ENCODE data around the gene SP6. TPM values are rescaled to one million over a fixed set of nuclear protein-coding genes. Genes with fewer than 3 reads are reported as not detected.

SP6 gene
- total RNA-seq (1 to 10 TPM in 1 of 5 donors, under 1 TPM in 1, not detected in 3; 0.92 to 3.0 TPM), polyA plus RNA-seq (under 1 TPM; 0.31 to 0.38 (median 0.31) TPM)
- long read RNA-seq, donor 1: 0 reads
- long read RNA-seq, donor 2: 0 reads
- long read RNA-seq, donor 3: 0 reads
- long read RNA-seq, donor 4: 0 reads
- long read RNA-seq, donor 5: 0 reads
- long read RNA-seq, donor 6: 0 reads
- long read RNA-seq, donor 7: 0 reads
- long read RNA-seq, donor 8, partial matches to known transcripts: 0 of 2 reads
- long read RNA-seq, donor 8, other reads (novel, unspliced or antisense): 0 of 2 reads
- long read RNA-seq, donor 9: 0 reads
- long read RNA-seq, donor 10: 0 reads

- no peak for TF ChIP-seq EP300 (IDR thresholded peaks at IDR 0.05)
- TF ChIP-seq POLR2AphosphoS5 (IDR thresholded peaks at IDR 0.05): peak in 2 of 3 donors; percentile 66 to 77
- TF ChIP-seq CTCF (IDR thresholded peaks at IDR 0.05): peak in 2 of 7 experiments; percentile 10 to 25
- TF ChIP-seq POLR2A (IDR thresholded peaks at IDR 0.05): no peak
- 1 to 7% (median 3%) methylated on average over 32 to 71 of the region's 71 CpGs for WGBS, 5 donors
- Histone ChIP-seq H3K4me3 (peak within 1 kb of the TSS; percentile 35 to 54 (median 37)), H3K4me1 (peaks cover 27 to 41% (median 35%) of the 10 kb centered on the region in 4 donors), H3K27me3 (peaks cover 36 to 100% (median 98%) of the 10 kb centered on the region in 3 donors), H3K36me3 (no peaks in the 10 kb centered on the region), H3K9me3 (no peaks in the 10 kb centered on the region), H3K27ac (peak within 1 kb of the TSS in 3 of 5 donors; percentile 44 to 55 (median 47))
- DNase-seq: peak; percentile 91 to 94
- intact Hi-C loops (cut with DNase I; ENCODE audit: low total_unique reads): no loop called here
These were observed at the start of gene SP6 for GRCh38 chr17:47850692-47851573. Gene SP6, minus strand, starts transcription at chr17:47851163. Its CDS starts 2,734 bp downstream, at chr17:47848429.

- intact Hi-C loops (cut with DNase I; ENCODE audit: low total_unique reads): no loop called here
These were observed 48.7 kb upstream of the SP6 start for GRCh38 chr17:47899643-47900042.

GRCh38 chr17:47898241-47898640 is 47.3 kb upstream of the SP6 start:
- intact Hi-C loops (cut with DNase I; ENCODE audit: low total_unique reads): no loop called here
- no peaks in the 10 kb centered on the region for H3K9me3 ChIP-seq
- no peak overlapping the region for H3K27ac ChIP-seq
- TF ChIP-seq POLR2A (IDR thresholded peaks at IDR 0.05): no peak
- no peak for TF ChIP-seq EP300 (IDR thresholded peaks at IDR 0.05)
- no peak for TF ChIP-seq POLR2AphosphoS5 (IDR thresholded peaks at IDR 0.05)
- TF ChIP-seq CTCF (IDR thresholded peaks at IDR 0.05): no peak
- H3K4me3 ChIP-seq: no peak overlapping the region
- H3K36me3 ChIP-seq: peaks cover 0 to 20% (median 10%) of the 10 kb centered on the region in 4 donors
- no peak for DNase-seq
- H3K27me3 ChIP-seq: no peaks in the 10 kb centered on the region
- H3K4me1 ChIP-seq: peaks cover 10 to 69% (median 47%) of the 10 kb centered on the region in 4 donors

More at GRCh38 chr17:47899643-47900042, 48.7 kb upstream of the SP6 start:
- H3K4me3 ChIP-seq: no peak overlapping the region
- no peaks in the 10 kb centered on the region for H3K9me3 ChIP-seq
- H3K27me3 ChIP-seq: no peaks in the 10 kb centered on the region
- H3K4me1 ChIP-seq: peaks cover 15 to 70% (median 43%) of the 10 kb centered on the region in 4 donors
- H3K36me3 ChIP-seq: peaks cover 0 to 20% (median 10%) of the 10 kb centered on the region in 4 donors
- TF ChIP-seq POLR2A (IDR thresholded peaks at IDR 0.05): no peak
- TF ChIP-seq EP300 (IDR thresholded peaks at IDR 0.05): no peak
- no peak for TF ChIP-seq CTCF (IDR thresholded peaks at IDR 0.05)
- no peak for TF ChIP-seq POLR2AphosphoS5 (IDR thresholded peaks at IDR 0.05)
- H3K27ac ChIP-seq: peak overlapping the region in 1 of 5 donors; percentile 52
- WGBS, 5 donors: 80 to 92% (median 87%) methylated on average over 4 to 5 of the region's 5 CpGs
- no peak for DNase-seq

GRCh38 chr17:47897561-47897960 is 46.6 kb upstream of the SP6 start:
- Histone ChIP-seq H3K36me3 (peaks cover 0 to 20% (median 10%) of the 10 kb centered on the region in 4 donors), H3K27ac (peak overlapping the region in 3 of 5 donors; percentile 98 to 100 (median 100)), H3K27me3 (no peaks in the 10 kb centered on the region), H3K4me1 (peaks cover 10 to 65% (median 46%) of the 10 kb centered on the region in 4 donors), H3K9me3 (no peaks in the 10 kb centered on the region), H3K4me3 (peak overlapping the region in 3 of 4 donors; percentile 64 to 89 (median 67))
- no peak for DNase-seq
- 74 to 80% (median 79%) methylated on average over 5 of the region's 5 CpGs for WGBS, 5 donors
- TF ChIP-seq POLR2A (IDR thresholded peaks at IDR 0.05) (no peak), EP300 (IDR thresholded peaks at IDR 0.05) (no peak), POLR2AphosphoS5 (IDR thresholded peaks at IDR 0.05) (no peak), CTCF (IDR thresholded peaks at IDR 0.05) (no peak)
- intact Hi-C loops (cut with DNase I; ENCODE audit: low total_unique reads): no loop called here
